DMS 273 (cell line): ENCODE results near the gene KRT7.

Experiments
- DNase-seq: peaks from one replicate; lab custom pipeline; 2025; ENCODE audit not compliant: unreplicated experiment; lab: John Stamatoyannopoulos, UW

Gene KRT7

DNA sequence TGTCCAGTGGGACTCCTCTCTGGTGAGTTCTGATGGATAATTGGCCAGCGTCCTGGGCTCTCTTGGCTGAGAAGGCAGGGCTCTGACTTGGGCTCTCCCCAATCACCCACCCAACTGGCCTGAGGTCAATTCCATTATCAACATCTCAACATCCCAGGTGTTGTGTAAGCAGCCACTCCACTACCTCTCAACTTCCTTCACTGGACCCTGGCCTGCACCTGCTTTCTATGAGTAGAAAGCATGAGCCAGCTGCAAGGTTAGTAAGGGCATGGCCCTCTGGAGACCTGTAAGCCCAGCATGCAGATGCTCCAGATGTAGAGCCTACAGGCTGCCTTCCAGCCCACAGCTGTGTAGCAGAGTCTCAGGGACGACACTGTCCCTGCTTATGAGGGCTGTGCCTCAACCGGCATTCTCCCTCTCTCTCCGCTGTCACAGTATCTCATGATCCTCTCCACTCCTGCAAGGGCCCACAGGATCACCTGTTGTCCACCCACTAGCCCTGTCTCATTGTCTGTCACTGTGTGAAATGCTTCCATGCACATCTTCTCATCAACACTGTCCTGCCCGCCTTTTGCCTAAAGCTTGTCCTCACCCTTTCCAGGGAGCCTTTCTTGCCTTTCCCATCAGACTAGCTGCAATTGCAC is 63.7 kb downstream of the KRT7 start:
- no peak for DNase-seq
